DMS114 treated with DMSO at 0.1 percent for 48 hours (cell line): ENCODE results near the gene CCL20.
"Not testable (repeated sequence)": the region's sequence is repeated elsewhere in the genome, so short reads cannot be mapped to it uniquely, and the experiment has no call there.

Experiments
- DNase-seq: peaks from one replicate; lab custom pipeline; 2025; ENCODE audit not compliant: unreplicated experiment; lab: John Stamatoyannopoulos, UW

CCL20 gene

GRCh38 chr2:227829337-227829736 lies 15.7 kb downstream of the CCL20 start:
- DNase-seq: no peak

GRCh38 chr2:227834423-227834822 lies 20.8 kb downstream of the CCL20 start:
- no peak for DNase-seq

GRCh38 chr2:227834916-227835650 lies 21.4 kb downstream of the CCL20 start:
- DNase-seq: no peak

GRCh38 chr2:227839339-227840129 lies 25.9 kb downstream of the CCL20 start:
- not testable (repeated sequence) for DNase-seq

- DNase-seq: no peak
These were observed 33.2 kb downstream of the CCL20 start for GRCh38 chr2:227846831-227847230.

- no peak for DNase-seq
These were observed 34.5 kb downstream of the CCL20 start for GRCh38 chr2:227848146-227848545.

GRCh38 chr2:227848586-227848985 lies 34.9 kb downstream of the CCL20 start:
- DNase-seq: no peak

GRCh38 chr2:227849906-227850305 lies 36.3 kb downstream of the CCL20 start:
- no peak for DNase-seq

- no peak for DNase-seq
These were observed 39.6 kb downstream of the CCL20 start for GRCh38 chr2:227853204-227853629.

GRCh38 chr2:227853765-227854271 lies 40.2 kb downstream of the CCL20 start:
- DNase-seq: no peak

- DNase-seq: no peak
These were observed 41.8 kb downstream of the CCL20 start for GRCh38 chr2:227855440-227855839.

- no peak for DNase-seq
These were observed 43.1 kb downstream of the CCL20 start for GRCh38 chr2:227856697-227857096.

GRCh38 chr2:227860221-227860641 lies 46.6 kb downstream of the CCL20 start:
- no peak for DNase-seq

- no peak for DNase-seq
These were observed 47.4 kb downstream of the CCL20 start for GRCh38 chr2:227861011-227861410.

- DNase-seq: no peak
These were observed 48.6 kb downstream of the CCL20 start for GRCh38 chr2:227862227-227862740.

GRCh38 chr2:227862741-227863588 lies 49.3 kb downstream of the CCL20 start:
- DNase-seq: no peak

GRCh38 chr2:227864161-227864756 lies 50.6 kb downstream of the CCL20 start:
- no peak for DNase-seq

GRCh38 chr2:227865291-227865690 lies 51.6 kb downstream of the CCL20 start:
- no peak for DNase-seq
